NB4 (cell line): ENCODE results near the gene CCDC88B.

ENCODE experiments used
- CTCF ChIP-seq: IDR thresholded peaks from one replicate; pipeline ENCODE4 v1.5.1; 2012; ENCODE audit warnings: low read depth, low read length
- MAX ChIP-seq: IDR thresholded peaks from 2 replicates; pipeline ENCODE4 v1.6.1; 2011; ENCODE audit warnings: low read depth, low read length
- POLR2A ChIP-seq: IDR thresholded peaks from 2 replicates; pipeline ENCODE4 v1.6.1; 2011; ENCODE audit warnings: mild to moderate bottlenecking; ENCODE audit not compliant: insufficient read length; ENCODE audit errors: extremely low read depth

- no peak for TF ChIP-seq CTCF
- TF ChIP-seq MAX, result no peak
- TF ChIP-seq POLR2A, result no peak
These were observed 39.2 kb downstream of the CCDC88B start for GRCh38 chr11:64379160-64379559.
